Lower leg skin (tissue), 4 donors: ENCODE results near the gene DOCK9. TPM values are rescaled to one million over a fixed set of nuclear protein-coding genes. Genes with fewer than 3 reads are reported as not detected.

Experiments
- DNase-seq, 2 donors: peaks; one replicate each; pipeline ENCODE4 v3.0.0-alpha.2; 2019; ENCODE audit warnings: low spot score in 2 of 2
- H3K4me3 ChIP-seq: fragments of 200-600 bp; sonication (generic); 2 replicates; pipeline ENCODE4 v1.5.1; 2017; ENCODE audit warnings: mild to moderate bottlenecking, low read depth; ENCODE audit not compliant: poor library complexity, severe bottlenecking
- CTCF ChIP-seq, 3 donors: fragments of 450-650 bp; IDR thresholded peaks; one replicate each; pipeline ENCODE4 v1.5.1; 2016; ENCODE audit warnings: antibody characterized with exemption in 3 of 3, mild to moderate bottlenecking in 3 of 3, moderate library complexity in 2 of 3
- POLR2A ChIP-seq, 2 donors: fragments of 450-650 bp; IDR thresholded peaks; one replicate each; pipeline ENCODE4 v1.6.1; 2016 to 2017; ENCODE audit warnings: antibody characterized with exemption in 2 of 2, mild to moderate bottlenecking in 1 of 2, moderate library complexity in 1 of 2
- WGBS, 2 donors: methylation state at CpG; one replicate each; pipeline ENCODE4 v1.1.5; 2018; 5-methylcytosine and 5-hydroxymethylcytosine counted together
- intact Hi-C: fragments of 100-400 bp; cut with DNase I; formaldehyde crosslinking; loops from one replicate; pipeline ENCODE4 v1.15.0; 2023; ENCODE audit warnings: low total_unique reads
- total RNA-seq, 4 donors: library from RNA; depleted of rRNA; stranded (reverse); fragments of >200 nt; gene quantifications; one replicate each; pipeline ENCODE4 v1.1.0, GENCODE V29; 2016

DOCK9 gene
- total RNA-seq, 4 donors from 2014 or later, result 189 to 292 (median 271) TPM

- TF ChIP-seq CTCF (IDR thresholded peaks at IDR 0.05) (no peak), POLR2A (IDR thresholded peaks at IDR 0.05) (no peak)
- 51 to 71% methylated on average over 6 of the region's 6 CpGs for WGBS, 2 donors
- H3K4me3 ChIP-seq, result no peak overlapping the region
- DNase-seq, result no peak
- intact Hi-C loops, result no loop called here
Measured at GRCh38 chr13:98853771-98854221, 124.1 kb downstream of the DOCK9 start.

GRCh38 chr13:98851276-98851675 is 126.6 kb downstream of the DOCK9 start:
- intact Hi-C loops, result no loop called here
- no peak for DNase-seq
- no peak for TF ChIP-seq POLR2A (IDR thresholded peaks at IDR 0.05)
- TF ChIP-seq CTCF (IDR thresholded peaks at IDR 0.05), result no peak
- H3K4me3 ChIP-seq, result no peak overlapping the region
- WGBS, 2 donors, result 95 to 98% methylated on average over 6 of the region's 6 CpGs

- H3K4me3 ChIP-seq, result no peak overlapping the region
- TF ChIP-seq POLR2A (IDR thresholded peaks at IDR 0.05) (no peak), CTCF (IDR thresholded peaks at IDR 0.05) (no peak)
- intact Hi-C loops, result loop anchor here (10.0 kb wide), 1 partner anchor 994 kb away; no protein-coding TSS in a partner anchor
- DNase-seq, result no peak
- WGBS, 2 donors, result 69 to 72% methylated on average over 7 of the region's 7 CpGs
Measured at GRCh38 chr13:98848746-98849145, 129.1 kb downstream of the DOCK9 start.

- no peak for DNase-seq
- no peak overlapping the region for H3K4me3 ChIP-seq
- intact Hi-C loops, result loop anchor here (10.0 kb wide), 1 partner anchor 993 kb away; no protein-coding TSS in a partner anchor
- WGBS, 2 donors, result 51 to 54% methylated on average over 5 of the region's 5 CpGs
- TF ChIP-seq POLR2A (IDR thresholded peaks at IDR 0.05) (no peak), CTCF (IDR thresholded peaks at IDR 0.05) (no peak)
Measured at GRCh38 chr13:98847780-98848179, 130.1 kb downstream of the DOCK9 start.

GRCh38 chr13:98846986-98847385 is 130.9 kb downstream of the DOCK9 start:
- no peak overlapping the region for H3K4me3 ChIP-seq
- WGBS, 2 donors, result 93% methylated on average over 4 of the region's 4 CpGs
- TF ChIP-seq POLR2A (IDR thresholded peaks at IDR 0.05) (no peak), CTCF (IDR thresholded peaks at IDR 0.05) (no peak)
- no peak for DNase-seq
- intact Hi-C loops, result loop anchor here (10.0 kb wide), 1 partner anchor 992 kb away; no protein-coding TSS in a partner anchor

- 80 to 93% methylated on average over 5 of the region's 5 CpGs for WGBS, 2 donors
- TF ChIP-seq CTCF (IDR thresholded peaks at IDR 0.05), result no peak
- no peak for TF ChIP-seq POLR2A (IDR thresholded peaks at IDR 0.05)
- intact Hi-C loops, result loop anchor here (10.0 kb wide), 1 partner anchor 992 kb away; no protein-coding TSS in a partner anchor
- DNase-seq, result no peak
- no peak overlapping the region for H3K4me3 ChIP-seq
Measured at GRCh38 chr13:98846521-98846920, 131.3 kb downstream of the DOCK9 start.
